ENCODE measurements around the gene RCOR3. TPM values are rescaled to one million over a fixed set of nuclear protein-coding genes. Genes with fewer than 3 reads are reported as not detected.
"Not testable (repeated sequence)": the region's sequence is repeated elsewhere in the genome, so short reads cannot be mapped to it uniquely, and the experiment has no call there.

Gene RCOR3
- total RNA-seq (2014; rRNA removed; shearing (Covaris generic)) = 16.7 and 24.3 TPM in 2 replicates

GRCh38 chr1:211258756-211259637 lies at the start of gene RCOR3:
Gene RCOR3, plus strand, starts transcription at chr1:211259366. Its CDS starts 195 bp downstream, at chr1:211259561.
- Histone ChIP-seq H3K27me3 (ENCODE audit: control insufficient read depth, insufficient read depth, low read length) (no peaks in the 10 kb centered on the region), H3K36me3 (replicated peaks; ENCODE audit: control insufficient read depth, insufficient read depth, low read length) (no peaks in the 10 kb centered on the region), H3K4me3 (ENCODE audit: insufficient read depth, low read depth, low read length) (peak within 1 kb of the TSS; percentile 97)
- DNase-seq = peak; percentile 93

GRCh38 chr1:211210052-211210451 lies 49.1 kb upstream of the RCOR3 start:
- Histone ChIP-seq H3K4me3 (ENCODE audit: insufficient read depth, low read depth, low read length) (no peak overlapping the region), H3K36me3 (replicated peaks; ENCODE audit: control insufficient read depth, insufficient read depth, low read length) (no peaks in the 10 kb centered on the region), H3K27me3 (ENCODE audit: control insufficient read depth, insufficient read depth, low read length) (no peaks in the 10 kb centered on the region)
- DNase-seq = no peak

- no peak overlapping the region for H3K4me3 ChIP-seq (ENCODE audit: insufficient read depth, low read depth, low read length)
- no peaks in the 10 kb centered on the region for H3K27me3 ChIP-seq (ENCODE audit: control insufficient read depth, insufficient read depth, low read length)
- no peaks in the 10 kb centered on the region for H3K36me3 ChIP-seq (replicated peaks; ENCODE audit: control insufficient read depth, insufficient read depth, low read length)
- DNase-seq = no peak
Measured at GRCh38 chr1:211210965-211211364, 48.2 kb upstream of the RCOR3 start.

- DNase-seq = no peak
- no peaks in the 10 kb centered on the region for H3K36me3 ChIP-seq (replicated peaks; ENCODE audit: control insufficient read depth, insufficient read depth, low read length)
Measured at GRCh38 chr1:211213702-211214101, 45.5 kb upstream of the RCOR3 start.

GRCh38 chr1:211215577-211215976 lies 43.6 kb upstream of the RCOR3 start:
- no peaks in the 10 kb centered on the region for H3K27me3 ChIP-seq (ENCODE audit: control insufficient read depth, insufficient read depth, low read length)
- H3K36me3 ChIP-seq (replicated peaks; ENCODE audit: control insufficient read depth, insufficient read depth, low read length) = no peaks in the 10 kb centered on the region
- no peak for DNase-seq
- H3K4me3 ChIP-seq (ENCODE audit: insufficient read depth, low read depth, low read length) = no peak overlapping the region

More at GRCh38 chr1:211213702-211214101, 45.5 kb upstream of the RCOR3 start:
- H3K4me3 ChIP-seq (ENCODE audit: insufficient read depth, low read depth, low read length) = no peak overlapping the region
- no peaks in the 10 kb centered on the region for H3K27me3 ChIP-seq (ENCODE audit: control insufficient read depth, insufficient read depth, low read length)

- no peak overlapping the region for H3K4me3 ChIP-seq (ENCODE audit: insufficient read depth, low read depth, low read length)
- H3K27me3 ChIP-seq (ENCODE audit: control insufficient read depth, insufficient read depth, low read length) = no peaks in the 10 kb centered on the region
- no peaks in the 10 kb centered on the region for H3K36me3 ChIP-seq (replicated peaks; ENCODE audit: control insufficient read depth, insufficient read depth, low read length)
- DNase-seq = no peak
Measured at GRCh38 chr1:211217392-211217791, 41.8 kb upstream of the RCOR3 start.

- DNase-seq; H3K36me3 ChIP-seq (replicated peaks; ENCODE audit: control insufficient read depth, insufficient read depth, low read length); H3K4me3 ChIP-seq (ENCODE audit: insufficient read depth, low read depth, low read length); H3K27me3 ChIP-seq (ENCODE audit: control insufficient read depth, insufficient read depth, low read length): not testable (repeated sequence)
Measured at GRCh38 chr1:211222469-211223234, 36.5 kb upstream of the RCOR3 start.

GRCh38 chr1:211228573-211229364 lies 30.4 kb upstream of the RCOR3 start:
- not testable (repeated sequence) for H3K36me3 ChIP-seq (replicated peaks; ENCODE audit: control insufficient read depth, insufficient read depth, low read length); DNase-seq; H3K27me3 ChIP-seq (ENCODE audit: control insufficient read depth, insufficient read depth, low read length); H3K4me3 ChIP-seq (ENCODE audit: insufficient read depth, low read depth, low read length)

- no peak for DNase-seq
- no peak overlapping the region for H3K4me3 ChIP-seq (ENCODE audit: insufficient read depth, low read depth, low read length)
- no peaks in the 10 kb centered on the region for H3K36me3 ChIP-seq (replicated peaks; ENCODE audit: control insufficient read depth, insufficient read depth, low read length)
Measured at GRCh38 chr1:211229365-211229759, 29.8 kb upstream of the RCOR3 start.

GRCh38 chr1:211231873-211232272 lies 27.3 kb upstream of the RCOR3 start:
- Histone ChIP-seq H3K36me3 (replicated peaks; ENCODE audit: control insufficient read depth, insufficient read depth, low read length) (no peaks in the 10 kb centered on the region), H3K27me3 (ENCODE audit: control insufficient read depth, insufficient read depth, low read length) (no peaks in the 10 kb centered on the region), H3K4me3 (ENCODE audit: insufficient read depth, low read depth, low read length) (no peak overlapping the region)
- DNase-seq = no peak

More at GRCh38 chr1:211229365-211229759, 29.8 kb upstream of the RCOR3 start:
- no peaks in the 10 kb centered on the region for H3K27me3 ChIP-seq (ENCODE audit: control insufficient read depth, insufficient read depth, low read length)

GRCh38 chr1:211236633-211237320 lies 22.4 kb upstream of the RCOR3 start:
- no peak for DNase-seq
- no peak overlapping the region for H3K4me3 ChIP-seq (ENCODE audit: insufficient read depth, low read depth, low read length)
- no peaks in the 10 kb centered on the region for H3K27me3 ChIP-seq (ENCODE audit: control insufficient read depth, insufficient read depth, low read length)
- H3K36me3 ChIP-seq (replicated peaks; ENCODE audit: control insufficient read depth, insufficient read depth, low read length) = no peaks in the 10 kb centered on the region

GRCh38 chr1:211237579-211237978 lies 21.6 kb upstream of the RCOR3 start:
- no peak for DNase-seq
- no peak overlapping the region for H3K4me3 ChIP-seq (ENCODE audit: insufficient read depth, low read depth, low read length)
- H3K27me3 ChIP-seq (ENCODE audit: control insufficient read depth, insufficient read depth, low read length) = no peaks in the 10 kb centered on the region
- no peaks in the 10 kb centered on the region for H3K36me3 ChIP-seq (replicated peaks; ENCODE audit: control insufficient read depth, insufficient read depth, low read length)

- not testable (repeated sequence) for H3K36me3 ChIP-seq (replicated peaks; ENCODE audit: control insufficient read depth, insufficient read depth, low read length); DNase-seq; H3K4me3 ChIP-seq (ENCODE audit: insufficient read depth, low read depth, low read length); H3K27me3 ChIP-seq (ENCODE audit: control insufficient read depth, insufficient read depth, low read length)
Measured at GRCh38 chr1:211240567-211240966, 18.6 kb upstream of the RCOR3 start.

- Histone ChIP-seq H3K27me3 (ENCODE audit: control insufficient read depth, insufficient read depth, low read length) (no peaks in the 10 kb centered on the region), H3K36me3 (replicated peaks; ENCODE audit: control insufficient read depth, insufficient read depth, low read length) (no peaks in the 10 kb centered on the region), H3K4me3 (ENCODE audit: insufficient read depth, low read depth, low read length) (no peak overlapping the region)
- DNase-seq = no peak
Measured at GRCh38 chr1:211241071-211241470, 18.1 kb upstream of the RCOR3 start.
